Liver (tissue), 3 donors: ENCODE data around the gene WIPI1.

Experiments used
- CTCF ChIP-seq: fragments of 150-350 bp; IDR thresholded peaks from 2 replicates; pipeline ENCODE4 v1.5.1; 2017; ENCODE audit warnings: improper control_type of control experiment, low read depth, low read length; ENCODE audit not compliant: missing input control
- EGR1 ChIP-seq, 2 donors: IDR thresholded peaks; 2 replicates each; pipeline ENCODE4 v1.6.1; 2016 to 2018; ENCODE audit warnings: antibody characterized with exemption in 2 of 2, low read depth in 2 of 2
- FOXA2 ChIP-seq: IDR thresholded peaks from 2 replicates; pipeline ENCODE4 v1.6.1; 2016; ENCODE audit warnings: antibody characterized with exemption
- JUND ChIP-seq, 2 donors: IDR thresholded peaks; 2 replicates each; pipeline ENCODE4 v1.6.1; 2016; ENCODE audit warnings: antibody characterized with exemption in 2 of 2
- RAD21 ChIP-seq, 2 donors: IDR thresholded peaks; 2 replicates each; pipeline ENCODE4 v1.6.1; 2016; ENCODE audit warnings: antibody characterized with exemption in 2 of 2, mild to moderate bottlenecking in 2 of 2
- SP1 ChIP-seq: IDR thresholded peaks from 2 replicates; pipeline ENCODE4 v1.6.1; 2018; ENCODE audit warnings: antibody characterized with exemption, mild to moderate bottlenecking
- TAF1 ChIP-seq: conservative IDR thresholded peaks from 2 replicates; pipeline ENCODE4 v1.6.1; 2016; ENCODE audit warnings: antibody characterized with exemption, mild to moderate bottlenecking
- YY1 ChIP-seq: IDR thresholded peaks from 2 replicates; pipeline ENCODE4 v1.6.1; 2016; ENCODE audit warnings: antibody characterized with exemption, mild to moderate bottlenecking
- ZBTB33 ChIP-seq: IDR thresholded peaks from 2 replicates; pipeline ENCODE4 v1.6.1; 2016; ENCODE audit warnings: antibody characterized with exemption
- TF ChIP-seq, protein P1 (sequence below): IDR thresholded peaks from 2 replicates; pipeline ENCODE4 v1.6.1; 2016; ENCODE audit warnings: antibody characterized with exemption, mild to moderate bottlenecking
- donor health status: healthy.
- donor health status: healthy.

- TF ChIP-seq CTCF, result no peak
- TF ChIP-seq JUND (IDR thresholded peaks at IDR 0.05), result no peak
- TF ChIP-seq, protein P1, sequence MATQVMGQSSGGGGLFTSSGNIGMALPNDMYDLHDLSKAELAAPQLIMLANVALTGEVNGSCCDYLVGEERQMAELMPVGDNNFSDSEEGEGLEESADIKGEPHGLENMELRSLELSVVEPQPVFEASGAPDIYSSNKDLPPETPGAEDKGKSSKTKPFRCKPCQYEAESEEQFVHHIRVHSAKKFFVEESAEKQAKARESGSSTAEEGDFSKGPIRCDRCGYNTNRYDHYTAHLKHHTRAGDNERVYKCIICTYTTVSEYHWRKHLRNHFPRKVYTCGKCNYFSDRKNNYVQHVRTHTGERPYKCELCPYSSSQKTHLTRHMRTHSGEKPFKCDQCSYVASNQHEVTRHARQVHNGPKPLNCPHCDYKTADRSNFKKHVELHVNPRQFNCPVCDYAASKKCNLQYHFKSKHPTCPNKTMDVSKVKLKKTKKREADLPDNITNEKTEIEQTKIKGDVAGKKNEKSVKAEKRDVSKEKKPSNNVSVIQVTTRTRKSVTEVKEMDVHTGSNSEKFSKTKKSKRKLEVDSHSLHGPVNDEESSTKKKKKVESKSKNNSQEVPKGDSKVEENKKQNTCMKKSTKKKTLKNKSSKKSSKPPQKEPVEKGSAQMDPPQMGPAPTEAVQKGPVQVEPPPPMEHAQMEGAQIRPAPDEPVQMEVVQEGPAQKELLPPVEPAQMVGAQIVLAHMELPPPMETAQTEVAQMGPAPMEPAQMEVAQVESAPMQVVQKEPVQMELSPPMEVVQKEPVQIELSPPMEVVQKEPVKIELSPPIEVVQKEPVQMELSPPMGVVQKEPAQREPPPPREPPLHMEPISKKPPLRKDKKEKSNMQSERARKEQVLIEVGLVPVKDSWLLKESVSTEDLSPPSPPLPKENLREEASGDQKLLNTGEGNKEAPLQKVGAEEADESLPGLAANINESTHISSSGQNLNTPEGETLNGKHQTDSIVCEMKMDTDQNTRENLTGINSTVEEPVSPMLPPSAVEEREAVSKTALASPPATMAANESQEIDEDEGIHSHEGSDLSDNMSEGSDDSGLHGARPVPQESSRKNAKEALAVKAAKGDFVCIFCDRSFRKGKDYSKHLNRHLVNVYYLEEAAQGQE, result no peak
- TF ChIP-seq ZBTB33, result no peak
- TF ChIP-seq RAD21 (IDR thresholded peaks at IDR 0.05), result no peak
- no peak for TF ChIP-seq SP1
- no peak for TF ChIP-seq YY1
- TF ChIP-seq EGR1 (IDR thresholded peaks at IDR 0.05; ENCODE audit: low read depth in 2 of 2), result no peak
- no peak for TF ChIP-seq TAF1
- TF ChIP-seq FOXA2, result no peak
Measured at GRCh38 chr17:68449021-68449739, 8.1 kb downstream of the WIPI1 start.
